DOHH2 (cell line): ENCODE measurements around the gene FBXW2.

Experiments
- H3F3A ChIP-seq: fragments of 200-600 bp; sonication (generic), shearing (Covaris generic); 2 replicates; pipeline ENCODE4 v1.6.0; 2016; ENCODE audit warnings: antibody characterized with exemption, mild to moderate bottlenecking; ENCODE audit not compliant: control insufficient read depth, insufficient read depth
- H3K27ac ChIP-seq: fragments of 200-600 bp; sonication (generic); 2 replicates; pipeline ENCODE4 v1.5.1; 2014; ENCODE audit warnings: low read depth, mild to moderate bottlenecking, low read length, moderate library complexity
- H3K27me3 ChIP-seq: fragments of 200-600 bp; sonication (generic); 2 replicates; pipeline ENCODE4 v1.6.1; 2014; ENCODE audit warnings: mild to moderate bottlenecking, low read length, mixed read lengths; ENCODE audit not compliant: control insufficient read depth
- H3K36me3 ChIP-seq: fragments of 200-600 bp; sonication (generic); 2 replicates; pipeline ENCODE4 v1.6.1; 2014; ENCODE audit warnings: mild to moderate bottlenecking, low read length, moderate library complexity, mixed read lengths; ENCODE audit not compliant: control insufficient read depth
- H3K4me1 ChIP-seq: fragments of 200-600 bp; sonication (generic); 2 replicates; pipeline ENCODE4 v1.6.1; 2014; ENCODE audit warnings: mild to moderate bottlenecking, low read length, mixed read lengths; ENCODE audit not compliant: control insufficient read depth
- H3K4me2 ChIP-seq: fragments of 200-600 bp; sonication (generic); 2 replicates; pipeline ENCODE4 v1.6.0; 2014; ENCODE audit warnings: mild to moderate bottlenecking, low read length, moderate library complexity
- H3K4me3 ChIP-seq: fragments of 200-600 bp; sonication (generic); 2 replicates; pipeline ENCODE4 v1.5.1; 2014; ENCODE audit warnings: mild to moderate bottlenecking, low read length, mixed read lengths
- H3K79me2 ChIP-seq: fragments of 200-600 bp; sonication (generic); 2 replicates; pipeline ENCODE4 v1.6.1; 2014; ENCODE audit warnings: mild to moderate bottlenecking, low read length, mixed read lengths; ENCODE audit not compliant: control insufficient read depth
- H3K9me2 ChIP-seq: fragments of 200-600 bp; sonication (generic); replicated peaks from 2 replicates; pipeline ENCODE4 v1.6.1; 2014; ENCODE audit warnings: mild to moderate bottlenecking, low read length, mixed read lengths; ENCODE audit not compliant: control insufficient read depth
- H3K9me3 ChIP-seq: fragments of 200-600 bp; sonication (generic); 2 replicates; pipeline ENCODE4 v1.6.1; 2014; ENCODE audit warnings: antibody characterized with exemption, low read length, mixed read lengths; ENCODE audit not compliant: control insufficient read depth, insufficient read depth
- H4K20me1 ChIP-seq: fragments of 200-600 bp; sonication (generic); 2 replicates; pipeline ENCODE4 v1.6.0; 2014; ENCODE audit warnings: low read depth, mild to moderate bottlenecking, antibody characterized with exemption, low read length, moderate library complexity; ENCODE audit not compliant: control insufficient read depth, insufficient read depth
- CTCF ChIP-seq: fragments of 200-600 bp; sonication (generic); IDR thresholded peaks from one replicate; pipeline ENCODE4 v1.5.1; 2014; ENCODE audit warnings: antibody characterized with exemption, mild to moderate bottlenecking, low read depth, low read length; ENCODE audit not compliant: poor library complexity, severe bottlenecking
- EZH2phosphoT487 ChIP-seq: fragments of 200-600 bp; sonication (generic); IDR thresholded peaks from 2 replicates; pipeline ENCODE4 v1.6.1; 2017; ENCODE audit warnings: borderline replicate concordance, mild to moderate bottlenecking, antibody characterized with exemption, low read length, moderate library complexity, mixed read lengths

The FBXW2 gene

GRCh38 chr9:120729791-120730241 is 63.4 kb downstream of the FBXW2 start:
- peaks cover 32% of the 10 kb centered on the region for H3K4me1 ChIP-seq

GRCh38 chr9:120726484-120726883 is 66.7 kb downstream of the FBXW2 start:
- Histone ChIP-seq H3K4me2 (no peak overlapping the region), H3K27ac (no peak overlapping the region), H3K9me3 (no peaks in the 10 kb centered on the region), H3K4me1 (peaks cover 20% of the 10 kb centered on the region), H4K20me1 (no peaks in the 10 kb centered on the region), H3F3A (no peaks in the 10 kb centered on the region), H3K27me3 (no peaks in the 10 kb centered on the region), H3K79me2 (no peaks in the 10 kb centered on the region), H3K4me3 (no peak overlapping the region), H3K9me2 (no peaks in the 10 kb centered on the region), H3K36me3 (no peaks in the 10 kb centered on the region)
- TF ChIP-seq CTCF (no peak), EZH2phosphoT487 (no peak)

More at GRCh38 chr9:120729791-120730241, 63.4 kb downstream of the FBXW2 start:
- TF ChIP-seq CTCF (peak; percentile 67), EZH2phosphoT487 (no peak)
- Histone ChIP-seq H3F3A (peaks cover 2% of the 10 kb centered on the region; the same call in 1 of the 2 replicates), H3K36me3 (no peaks in the 10 kb centered on the region), H3K9me2 (no peaks in the 10 kb centered on the region), H3K27ac (no peak overlapping the region), H3K79me2 (no peaks in the 10 kb centered on the region), H3K4me2 (no peak overlapping the region), H4K20me1 (no peaks in the 10 kb centered on the region), H3K4me3 (no peak overlapping the region), H3K27me3 (no peaks in the 10 kb centered on the region), H3K9me3 (no peaks in the 10 kb centered on the region)

- no peaks in the 10 kb centered on the region for H4K20me1 ChIP-seq
- H3K9me2 ChIP-seq, result no peaks in the 10 kb centered on the region
- no peaks in the 10 kb centered on the region for H3K36me3 ChIP-seq
- H3K4me2 ChIP-seq, result no peak overlapping the region
- H3F3A ChIP-seq, result no peaks in the 10 kb centered on the region
- no peak overlapping the region for H3K4me3 ChIP-seq
- H3K4me1 ChIP-seq, result peaks cover 15% of the 10 kb centered on the region
- H3K9me3 ChIP-seq, result no peaks in the 10 kb centered on the region
- no peak overlapping the region for H3K27ac ChIP-seq
- TF ChIP-seq EZH2phosphoT487 (no peak), CTCF (no peak)
- H3K79me2 ChIP-seq, result no peaks in the 10 kb centered on the region
- H3K27me3 ChIP-seq, result no peaks in the 10 kb centered on the region
These were observed 67.3 kb downstream of the FBXW2 start for GRCh38 chr9:120725907-120726306.
